ENCODE results near the gene STRN4.
A peak's percentile ranks its signal among the peaks of the same experiment; 100 is the strongest.

The STRN4 gene

GRCh38 chr19:46741447-46741846 is 4.8 kb downstream of the STRN4 start:
- H3K27ac ChIP-seq, result no peak overlapping the region
- no peak for DNase-seq
- H3K4me1 ChIP-seq, result peaks cover 0 to 72% (median 46%) of the 10 kb centered on the region in 4 donors

GRCh38 chr19:46739290-46739771 is 6.9 kb downstream of the STRN4 start:
- peaks cover 19 to 50% (median 22%) of the 10 kb centered on the region in 3 donors for H3K36me3 ChIP-seq
- H3K27ac ChIP-seq, result peak overlapping the region; percentile 12 to 57
- TF ChIP-seq CTCF (IDR thresholded peaks at IDR 0.05), result no peak
- peak in 1 of 2 donors; percentile 87 for DNase-seq
- intact Hi-C loops (cut with DNase I; ENCODE audit: low total_unique reads), result loop anchor here (10.0 kb wide), 1 partner anchor 125 kb away; no protein-coding TSS in a partner anchor
- no peak overlapping the region for H3K4me3 ChIP-seq
- no peaks in the 10 kb centered on the region for H3K27me3 ChIP-seq
- peaks cover 0 to 62% (median 35%) of the 10 kb centered on the region in 4 donors for H3K4me1 ChIP-seq
- no peaks in the 10 kb centered on the region for H3K9me3 ChIP-seq

More at GRCh38 chr19:46741447-46741846, 4.8 kb downstream of the STRN4 start:
- no peaks in the 10 kb centered on the region for H3K27me3 ChIP-seq
- TF ChIP-seq CTCF (IDR thresholded peaks at IDR 0.05), result no peak
- intact Hi-C loops (cut with DNase I; ENCODE audit: low total_unique reads), result no loop called here
- H3K36me3 ChIP-seq, result peaks cover 6 to 32% (median 8%) of the 10 kb centered on the region in 3 donors
- H3K9me3 ChIP-seq, result no peaks in the 10 kb centered on the region
- no peak overlapping the region for H3K4me3 ChIP-seq

- Histone ChIP-seq H3K27ac (peak overlapping the region in 1 of 2 donors; percentile 24), H3K36me3 (peaks cover 27 to 66% (median 38%) of the 10 kb centered on the region in 3 donors), H3K4me3 (no peak overlapping the region), H3K4me1 (peaks cover 0 to 47% (median 26%) of the 10 kb centered on the region in 4 donors), H3K27me3 (no peaks in the 10 kb centered on the region), H3K9me3 (no peaks in the 10 kb centered on the region)
- intact Hi-C loops (cut with DNase I; ENCODE audit: low total_unique reads), result loop anchor here (10.0 kb wide), 1 partner anchor 123 kb away; no protein-coding TSS in a partner anchor
- DNase-seq, result no peak
- no peak for TF ChIP-seq CTCF (IDR thresholded peaks at IDR 0.05)
These were observed 8.5 kb downstream of the STRN4 start for GRCh38 chr19:46737761-46738171.

GRCh38 chr19:46737298-46737654 is 9.0 kb downstream of the STRN4 start:
- Histone ChIP-seq H3K36me3 (peaks cover 30 to 70% (median 43%) of the 10 kb centered on the region in 3 donors), H3K9me3 (no peaks in the 10 kb centered on the region), H3K27ac (peak overlapping the region in 1 of 2 donors; percentile 24), H3K4me1 (peaks cover 0 to 42% (median 23%) of the 10 kb centered on the region in 4 donors), H3K27me3 (no peaks in the 10 kb centered on the region), H3K4me3 (no peak overlapping the region)
- DNase-seq, result no peak
- no peak for TF ChIP-seq CTCF (IDR thresholded peaks at IDR 0.05)
- intact Hi-C loops (cut with DNase I; ENCODE audit: low total_unique reads), result loop anchor here (10.0 kb wide), 1 partner anchor 122 kb away; no protein-coding TSS in a partner anchor

- intact Hi-C loops (cut with DNase I; ENCODE audit: low total_unique reads), result loop anchor here (10.0 kb wide), 1 partner anchor 122 kb away; no protein-coding TSS in a partner anchor
- Histone ChIP-seq H3K27ac (peak overlapping the region in 1 of 2 donors; percentile 24), H3K9me3 (no peaks in the 10 kb centered on the region), H3K27me3 (no peaks in the 10 kb centered on the region), H3K4me1 (peaks cover 0 to 41% (median 21%) of the 10 kb centered on the region in 4 donors), H3K36me3 (peaks cover 30 to 70% (median 49%) of the 10 kb centered on the region in 3 donors), H3K4me3 (no peak overlapping the region)
- DNase-seq, result no peak
- TF ChIP-seq CTCF (IDR thresholded peaks at IDR 0.05), result no peak
These were observed 9.5 kb downstream of the STRN4 start for GRCh38 chr19:46736531-46737297.

All from tibial artery (tissue), 4 donors.